Endometrial microvascular endothelial cells (primary cell): ENCODE results near the gene TGFBR3. TPM values are rescaled to one million over a fixed set of nuclear protein-coding genes. Genes with fewer than 3 reads are reported as not detected.
"Not testable (repeated sequence)": the region's sequence is repeated elsewhere in the genome, so short reads cannot be mapped to it uniquely, and the experiment has no call there.

Experiments used
- in situ Hi-C: cut with HindIII; loops from 2 replicates; pipeline ENCODE4 v1.10.0; 2017; ENCODE audit warnings: low sequenced_read_pairs, low pct_unique_long_range_greater_than_20kb; ENCODE audit errors: inconsistent ontology term
- total RNA-seq: library from RNA; depleted of rRNA; stranded (reverse); fragments of >200 nt; gene quantifications from one replicate; pipeline ENCODE4 v1.2.3, GENCODE V29; 2015; ENCODE audit errors: inconsistent ontology term

The TGFBR3 gene
- total RNA-seq, 1 donor from 2014 or later: 17.8 TPM

GRCh38 chr1:91854852-91855534 lies 31.0 kb downstream of the TGFBR3 start:
- in situ Hi-C loops: no loop called here

GRCh38 chr1:91853397-91853796 lies 32.6 kb downstream of the TGFBR3 start:
- in situ Hi-C loops: no loop called here

- in situ Hi-C loops: not testable (repeated sequence)
Observed at GRCh38 chr1:91852011-91852410, 33.9 kb downstream of the TGFBR3 start.

- in situ Hi-C loops: no loop called here
Observed at GRCh38 chr1:91851130-91852010, 34.6 kb downstream of the TGFBR3 start.

GRCh38 chr1:91850708-91851107 lies 35.2 kb downstream of the TGFBR3 start:
- in situ Hi-C loops: no loop called here

GRCh38 chr1:91847851-91848250 lies 38.1 kb downstream of the TGFBR3 start:
- in situ Hi-C loops: no loop called here

- in situ Hi-C loops: no loop called here
Observed at GRCh38 chr1:91846639-91847013, 39.3 kb downstream of the TGFBR3 start.

GRCh38 chr1:91846007-91846638 lies 39.8 kb downstream of the TGFBR3 start:
- in situ Hi-C loops: no loop called here

GRCh38 chr1:91844862-91845528 lies 41.0 kb downstream of the TGFBR3 start:
- in situ Hi-C loops: no loop called here

- in situ Hi-C loops: no loop called here
Observed at GRCh38 chr1:91843843-91844242, 42.1 kb downstream of the TGFBR3 start.

- in situ Hi-C loops: no loop called here
Observed at GRCh38 chr1:91842563-91842962, 43.4 kb downstream of the TGFBR3 start.

GRCh38 chr1:91842056-91842455 lies 43.9 kb downstream of the TGFBR3 start:
- in situ Hi-C loops: no loop called here

- in situ Hi-C loops: not testable (repeated sequence)
Observed at GRCh38 chr1:91840276-91840675, 45.7 kb downstream of the TGFBR3 start.

- in situ Hi-C loops: no loop called here
Observed at GRCh38 chr1:91836331-91837040, 49.5 kb downstream of the TGFBR3 start.

GRCh38 chr1:91835087-91835521 lies 50.8 kb downstream of the TGFBR3 start:
- in situ Hi-C loops: no loop called here

GRCh38 chr1:91834549-91834948 lies 51.4 kb downstream of the TGFBR3 start:
- in situ Hi-C loops: not testable (repeated sequence)

GRCh38 chr1:91833946-91834345 lies 52.0 kb downstream of the TGFBR3 start:
- in situ Hi-C loops: no loop called here

- in situ Hi-C loops: no loop called here
Observed at GRCh38 chr1:91831132-91831930, 54.6 kb downstream of the TGFBR3 start.
